K562 (cell line): ENCODE results near the gene SLC9A1. TPM values are rescaled to one million over a fixed set of nuclear protein-coding genes. Genes with fewer than 3 reads are reported as not detected.

Experiments used
- ATAC-seq: fragments of 200-7000 bp; cut with Tn5 transposase; 3 replicates; pipeline ENCODE4 v1.9.1; 2020; ENCODE audit warnings: moderate library complexity
- BruUV-seq: library from RNA; stranded (reverse); fragments of 400-500 nt; replicated peaks from 2 replicates; lab custom pipeline; 2021; lab: Mats Ljungman, UMichigan
- CTCF ChIA-PET: fragments of 300-600 bp; formaldehyde crosslinking; extraction: SDS; loops from one replicate; lab custom pipeline; 2021; ENCODE audit warnings: low intra/inter-chr PET ratio; lab: Yijun Ruan, JAX
- POLR2A ChIA-PET: fragments of 300-600, 350-650 bp; sonication (Branson Sonifier 250); formaldehyde crosslinking; extraction: SDS; loops from one replicate; lab custom pipeline; 2021; ENCODE audit warnings: antibody characterized with exemption, inconsistent platforms; lab: Yijun Ruan, JAX
- DNase-seq, 4 experiments: peaks; one replicate each; pipeline versions ENCODE4 v3.0.0 to v3.0.0-alpha.2; 2011 to 2018; ENCODE audit warnings: low spot score in 3 of 4, mixed read lengths in 3 of 4; ENCODE audit errors: extremely low read depth in 1 of 4
- FAIRE-seq: peaks from 2 replicates; lab custom pipeline; 2011; peaks lifted over from hg19 to GRCh38; lab: Jason Lieb, UNC
- H2AFZ ChIP-seq: 2 replicates; pipeline ENCODE4 v1.6.0; 2011; ENCODE audit warnings: low read depth, low read length, control low read depth, inconsistent platforms
- H3K27ac ChIP-seq: fragments of 200-600 bp; 3 replicates; pipeline ENCODE4 v1.8.0; 2011; ENCODE audit warnings: low read depth, mild to moderate bottlenecking, control low read depth, inconsistent platforms, low read length, moderate library complexity, mixed read lengths; ENCODE audit errors: extremely low read depth
- H3K27me3 ChIP-seq, 2 experiments: fragments of 300-600 bp in 1 of 2; 2 replicates in 1 of 2; 3 replicates in 1 of 2; pipeline versions ENCODE4 v1.6.0 to v1.8.0; 2011; ENCODE audit warnings: inconsistent platforms in 2 of 2, low read length in 2 of 2, mild to moderate bottlenecking in 1 of 2, mixed read lengths in 1 of 2, moderate library complexity in 1 of 2; ENCODE audit not compliant: control insufficient read depth in 2 of 2, insufficient read depth in 2 of 2
- H3K36me3 ChIP-seq: fragments of 300-600 bp; 3 replicates; pipeline ENCODE4 v1.8.0; 2011; ENCODE audit warnings: mild to moderate bottlenecking, low read length, inconsistent platforms; ENCODE audit not compliant: control insufficient read depth, insufficient read depth
- H3K4me1 ChIP-seq, 2 experiments: fragments of 200-600 bp in 1 of 2; replicated peaks in 1 of 2; 2 replicates in 1 of 2; 3 replicates in 1 of 2; pipeline versions ENCODE4 v1.5.1 to v1.8.0; 2011; ENCODE audit warnings: inconsistent platforms in 2 of 2, low read length in 2 of 2, mild to moderate bottlenecking in 1 of 2, mixed read lengths in 1 of 2, moderate library complexity in 1 of 2; ENCODE audit not compliant: control insufficient read depth in 2 of 2, insufficient read depth in 2 of 2
- H3K4me2 ChIP-seq: 2 replicates; pipeline ENCODE4 v1.6.1; 2011; ENCODE audit warnings: low read length, control low read depth, inconsistent platforms, mixed read lengths; ENCODE audit not compliant: insufficient read depth
- H3K4me3 ChIP-seq: fragments of 200-600 bp; sonication (generic), shearing (Covaris generic); 2 replicates; pipeline ENCODE4 v1.5.1; 2016; ENCODE audit warnings: control low read depth, inconsistent platforms
- H3K79me2 ChIP-seq: fragments of 200-600 bp; 3 replicates; pipeline ENCODE4 v1.8.0; 2011; ENCODE audit warnings: low read length, inconsistent platforms; ENCODE audit not compliant: control insufficient read depth, insufficient read depth
- H3K9ac ChIP-seq, 2 experiments: 2 replicates each; pipeline versions ENCODE4 v1.6.0 to v1.6.1; 2011; ENCODE audit warnings: low read depth in 2 of 2, low read length in 2 of 2, control low read depth in 1 of 2, inconsistent platforms in 1 of 2, mild to moderate bottlenecking in 1 of 2, mixed read lengths in 1 of 2; ENCODE audit not compliant: insufficient read depth in 1 of 2
- H3K9me1 ChIP-seq: one replicate; pipeline ENCODE4 v1.6.0; 2011; ENCODE audit warnings: inconsistent platforms, mild to moderate bottlenecking, low read length, moderate library complexity; ENCODE audit not compliant: control insufficient read depth, insufficient read depth
- H3K9me3 ChIP-seq: replicated peaks from 2 replicates; pipeline ENCODE4 v1.5.1; 2011; ENCODE audit warnings: low read depth, low read length, inconsistent platforms; ENCODE audit not compliant: control insufficient read depth, insufficient read depth
- H4K20me1 ChIP-seq: replicated peaks from 2 replicates; pipeline ENCODE4 v1.6.1; 2011; ENCODE audit warnings: low read length, inconsistent platforms, mixed read lengths; ENCODE audit not compliant: control insufficient read depth, insufficient read depth
- ARID3A ChIP-seq: IDR thresholded peaks from 2 replicates; pipeline ENCODE4 v1.6.1; 2012; ENCODE audit warnings: low read depth, low read length, improper control_type of control experiment, borderline replicate concordance
- PREB ChIP-seq: sonication (generic); formaldehyde crosslinking; IDR thresholded peaks from 2 replicates; pipeline ENCODE4 v1.8.1; 2023; ENCODE audit warnings: mild to moderate bottlenecking, missing genetic modification reagents
- RBFOX2 ChIP-seq: fragments of 200-400 bp; formaldehyde crosslinking; IDR thresholded peaks from 2 replicates; pipeline ENCODE4 v1.6.1; 2017; ENCODE audit warnings: low read depth, mild to moderate bottlenecking, low read length, moderate library complexity
- ZFX ChIP-seq: sonication (generic); formaldehyde crosslinking; IDR thresholded peaks from 2 replicates; pipeline ENCODE4 v1.8.0; 2022; ENCODE audit warnings: mild to moderate bottlenecking, missing genetic modification reagents, moderate library complexity
- ZNF75A ChIP-seq: fragments of 450-650 bp; formaldehyde crosslinking; IDR thresholded peaks from 2 replicates; pipeline ENCODE4 v1.4.0; 2020; ENCODE audit warnings: mild to moderate bottlenecking
- WGBS: fragments of 100-300 bp; shearing (Covaris generic); methylation state at CpG from one replicate; pipeline ENCODE4 v1.1.6; 2016; ENCODE audit warnings: low coverage, mixed read lengths; ENCODE audit not compliant: insufficient coverage; ENCODE audit errors: missing lambda C conversion rate; 5-methylcytosine and 5-hydroxymethylcytosine counted together
- in situ Hi-C: fragments of 300-500 bp; cut with MboI; formaldehyde crosslinking; loops from 4 replicates; pipeline ENCODE4 v1.15.0; 2018; ENCODE audit warnings: inconsistent platforms, mixed read lengths
- intact Hi-C: fragments of 100-400 bp; cut with micrococcal nuclease; formaldehyde crosslinking; loops from 2 replicates; pipeline ENCODE4 v1.14.2; 2022
- polyA plus RNA-seq, 8 experiments: library from polyadenylated mRNA; depleted of rRNA in 4 of 8; stranded (reverse) in 5 of 8; unstranded in 3 of 8; fragments of >200 nt; fragmentation: Nextera tagmentation in 2 of 8; fragmentation: Illumina TruSeq in 1 of 8; extraction: Ambion mirVana in 2 of 8; extraction: Trizol in 1 of 8; gene quantifications; 2 replicates each; pipeline versions ENCODE4 v1.2.1 to v1.2.3, GENCODE V29; 2011 to 2014; ENCODE audit warnings: inconsistent platforms in 1 of 8, missing spikeins in 1 of 8
- total RNA-seq, 7 experiments: library from RNA; depleted of rRNA in 6 of 7; stranded (reverse); fragments of >200 nt in 6 of 7; fragmentation: Illumina TruSeq in 2 of 7; extraction: Trizol in 2 of 7; gene quantifications; 2 replicates each; pipeline versions ENCODE4 v1.2.1 to v1.2.3, GENCODE V29; 2011 to 2021; ENCODE audit warnings: low replicate concordance in 1 of 7

Gene SLC9A1
- total and polyA plus RNA-seq, 9 of the 15 experiments (the other 6 are each of a cell fraction or from before 2014, with no cell fraction given) = 0.59 to 14.4 (median 2.0) TPM

GRCh38 chr1:27100335-27101053 lies 54.4 kb downstream of the SLC9A1 start:
- H4K20me1 ChIP-seq = peaks cover 6% of the 10 kb centered on the region; the same call in 1 of the 2 replicates
- peaks cover 5% of the 10 kb centered on the region for H3K9me1 ChIP-seq
- WGBS = 89% methylated on average over 32 of the region's 33 CpGs
- ChIA-PET POLR2A (interaction anchor here (0.6 to 3.1 kb wide), 6 partner anchors 14 to 200 kb away, joined by 3 to 16 read pairs (median 6); partner anchors contain the start of gene SLC9A1), CTCF (interaction anchor here (0.6 to 9.5 kb wide), 4 partner anchors 55 to 284 kb away, joined by 3 to 227 read pairs (median 6); no protein-coding TSS in a partner anchor)
- no peak overlapping the region for H2AFZ ChIP-seq
- no peaks in the 10 kb centered on the region for H3K79me2 ChIP-seq
- peaks cover 18 to 48% of the 10 kb centered on the region in 2 experiments for H3K4me1 ChIP-seq
- FAIRE-seq (no peak), ATAC-seq (no peak), DNase-seq (no peak)
- TF ChIP-seq ZNF75A (CRISPR knock-in tag) (no peak), ZFX (CRISPR knock-in tag) (peak; percentile 45; the same call in 1 of the 2 replicates), PREB (CRISPR knock-in tag) (no peak), ARID3A (no peak), RBFOX2 (0 out of 2 replicates have a peak, but pooled peaks have one; percentile 23)
- no peaks in the 10 kb centered on the region for H3K9me3 ChIP-seq
- peak overlapping the region in 1 of 2 experiments; percentile 83; a peak in 2 of 4 replicates for H3K9ac ChIP-seq
- peaks cover 4% of the 10 kb centered on the region; the same call in 1 of the 3 replicates for H3K36me3 ChIP-seq
- intact Hi-C loops (loop anchor here (5.0 to 10.0 kb wide), 2 partner anchors 54 to 287 kb away; partner anchors contain the start of gene SLC9A1), in situ Hi-C loops (loop anchor here (5.0 to 25.0 kb wide), 4 partner anchors 182 to 567 kb away; partner anchors contain the start of genes AHDC1 and GPR3)
- no peaks in the 10 kb centered on the region; a peak in 1 of 5 replicates for H3K27me3 ChIP-seq
- no peak overlapping the region for H3K27ac ChIP-seq
- no TSS peak for BruUV-seq
- no peak overlapping the region for H3K4me2 ChIP-seq
- H3K4me3 ChIP-seq = no peak overlapping the region
